HTR-8/SVneo (cell line): ENCODE data around the gene UST.
A peak's percentile ranks its signal among the peaks of the same experiment; 100 is the strongest.
"Not testable (repeated sequence)": the region's sequence is repeated elsewhere in the genome, so short reads cannot be mapped to it uniquely, and the experiment has no call there.

ENCODE experiments used
- DNase-seq: peaks from one replicate; pipeline ENCODE4 v3.0.0; 2011; ENCODE audit warnings: low spot score, mixed read lengths; ENCODE audit not compliant: insufficient read length
- FAIRE-seq: peaks from 2 replicates; lab custom pipeline; 2011; peaks lifted over from hg19 to GRCh38; lab: Jason Lieb, UNC

The UST gene

GRCh38 chr6:149020319-149020718, 273.5 kb downstream of the UST start:
- DNase-seq (no peak), FAIRE-seq (no peak)

- FAIRE-seq (no peak), DNase-seq (no peak)
Measured at GRCh38 chr6:149024361-149024760, 277.5 kb downstream of the UST start.

GRCh38 chr6:149025061-149025460, 278.2 kb downstream of the UST start:
- DNase-seq (no peak), FAIRE-seq (no peak)

GRCh38 chr6:149026530-149026942, 279.7 kb downstream of the UST start:
- FAIRE-seq: no peak
- peak; percentile 33 for DNase-seq

GRCh38 chr6:149027484-149027883, 280.7 kb downstream of the UST start:
- FAIRE-seq (no peak), DNase-seq (no peak)

GRCh38 chr6:149028767-149029405, 282.1 kb downstream of the UST start:
- FAIRE-seq (no peak), DNase-seq (peak; percentile 45)

- DNase-seq (no peak), FAIRE-seq (no peak)
Measured at GRCh38 chr6:149031201-149031858, 284.5 kb downstream of the UST start.

- DNase-seq (peak; percentile 67), FAIRE-seq (no peak)
Measured at GRCh38 chr6:149031859-149032598, 285.2 kb downstream of the UST start.

GRCh38 chr6:149032599-149033405, 286.0 kb downstream of the UST start:
- peak; percentile 40 for DNase-seq
- no peak for FAIRE-seq

- no peak for FAIRE-seq
- no peak for DNase-seq
Measured at GRCh38 chr6:149033454-149033853, 286.6 kb downstream of the UST start.

GRCh38 chr6:149035766-149036165, 288.9 kb downstream of the UST start:
- DNase-seq (no peak), FAIRE-seq (no peak)

GRCh38 chr6:149037051-149037671, 290.3 kb downstream of the UST start:
- DNase-seq (no peak), FAIRE-seq (no peak)

GRCh38 chr6:149039025-149039424, 292.2 kb downstream of the UST start:
- not testable (repeated sequence) for DNase-seq, FAIRE-seq

GRCh38 chr6:149041953-149042352, 295.1 kb downstream of the UST start:
- FAIRE-seq: no peak

GRCh38 chr6:149043476-149044130, 296.8 kb downstream of the UST start:
- DNase-seq (no peak), FAIRE-seq (no peak)

More at GRCh38 chr6:149041953-149042352, 295.1 kb downstream of the UST start:
- DNase-seq: no peak

- DNase-seq (no peak), FAIRE-seq (no peak)
Measured at GRCh38 chr6:149044528-149044927, 297.7 kb downstream of the UST start.

- no peak for FAIRE-seq
Measured at GRCh38 chr6:149045404-149045803, 298.6 kb downstream of the UST start.

GRCh38 chr6:149046164-149046821, 299.5 kb downstream of the UST start:
- no peak for DNase-seq
- no peak for FAIRE-seq

More at GRCh38 chr6:149045404-149045803, 298.6 kb downstream of the UST start:
- no peak for DNase-seq

- FAIRE-seq: no peak
- DNase-seq: no peak
Measured at GRCh38 chr6:149046822-149047246, 300.0 kb downstream of the UST start.
